Mucosa of descending colon (tissue), 3 donors: ENCODE results near the gene FBXL7. TPM values are rescaled to one million over a fixed set of nuclear protein-coding genes. Genes with fewer than 3 reads are reported as not detected.

Experiments
- ATAC-seq: fragments of 200-7000 bp; cut with Tn5 transposase; one replicate; pipeline ENCODE4 v1.9.1; 2020; ENCODE audit warnings: mild to moderate bottlenecking, moderate library complexity
- DNase-seq, 3 donors: peaks; one replicate each; pipeline ENCODE4 v3.0.0-alpha.2; 2020
- H3K36me3 ChIP-seq: fragments of 200-600 bp; one replicate; pipeline ENCODE4 v1.8.0; 2021; ENCODE audit warnings: low read depth, mild to moderate bottlenecking
- H3K4me1 ChIP-seq: fragments of 200-600 bp; one replicate; pipeline ENCODE4 v1.8.0; 2021; ENCODE audit warnings: low read depth, mild to moderate bottlenecking
- H3K4me3 ChIP-seq: fragments of 200-600 bp; one replicate; pipeline ENCODE4 v1.8.0; 2021; ENCODE audit warnings: mild to moderate bottlenecking
- H3K9me3 ChIP-seq: fragments of 200-600 bp; one replicate; pipeline ENCODE4 v1.8.0; 2021; ENCODE audit warnings: mild to moderate bottlenecking
- CTCF ChIP-seq: fragments of 200-600 bp; IDR thresholded peaks from one replicate; pipeline ENCODE4 v1.8.0; 2022; ENCODE audit warnings: antibody characterized with exemption, mild to moderate bottlenecking
- intact Hi-C, 2 donors: fragments of 100-400 bp; cut with DNase I in 1 of 2; cut with micrococcal nuclease in 1 of 2; formaldehyde crosslinking; loops; one replicate each; pipeline versions ENCODE4 v1.11.0 to v1.11.1; 2022; cut with DNase I, micrococcal nuclease
- total RNA-seq, 3 donors: library from RNA; stranded (reverse); fragmentation: NEBNext Ultra II Directional in 2 of 3; extraction: Animal tissue kit (Norgen Biotek cat#: 25700) in 2 of 3; gene quantifications; one replicate each; pipeline versions ENCODE4 v1.2.1 to v1.2.4, GENCODE V29; 2021 to 2023
- donor health status: DM: no; HTN: no; CAD: no; lungs with moderate emphysema.
- donor health status: DM: no; HTN: no; CAD: no.
- donor health status: DM: no; HTN: yes; CAD: no.

FBXL7 gene
- total RNA-seq, 3 donors from 2014 or later, result 1.6 to 21.4 (median 3.4) TPM

GRCh38 chr5:15526413-15526812 is 26.4 kb downstream of the FBXL7 start:
- TF ChIP-seq CTCF, result no peak
- ATAC-seq (no peak), DNase-seq (no peak)
- intact Hi-C loops, result no loop called here
- Histone ChIP-seq H3K36me3 (no peaks in the 10 kb centered on the region), H3K9me3 (no peaks in the 10 kb centered on the region), H3K4me1 (no peaks in the 10 kb centered on the region), H3K4me3 (no peak overlapping the region)

GRCh38 chr5:15528476-15528875 is 28.5 kb downstream of the FBXL7 start:
- Histone ChIP-seq H3K4me1 (no peaks in the 10 kb centered on the region), H3K36me3 (no peaks in the 10 kb centered on the region), H3K9me3 (no peaks in the 10 kb centered on the region), H3K4me3 (no peak overlapping the region)
- no peak for TF ChIP-seq CTCF
- no peak for ATAC-seq
- no peak for DNase-seq
- intact Hi-C loops, result no loop called here

GRCh38 chr5:15529013-15529412 is 29.0 kb downstream of the FBXL7 start:
- Histone ChIP-seq H3K9me3 (no peaks in the 10 kb centered on the region), H3K4me3 (no peak overlapping the region), H3K36me3 (no peaks in the 10 kb centered on the region), H3K4me1 (no peaks in the 10 kb centered on the region)
- DNase-seq (no peak), ATAC-seq (no peak)
- intact Hi-C loops, result no loop called here
- no peak for TF ChIP-seq CTCF

GRCh38 chr5:15529821-15530220 is 29.8 kb downstream of the FBXL7 start:
- intact Hi-C loops, result no loop called here
- Histone ChIP-seq H3K36me3 (no peaks in the 10 kb centered on the region), H3K4me3 (no peak overlapping the region), H3K9me3 (no peaks in the 10 kb centered on the region), H3K4me1 (no peaks in the 10 kb centered on the region)
- ATAC-seq, result no peak
- no peak for DNase-seq
- TF ChIP-seq CTCF, result no peak

GRCh38 chr5:15533129-15533893 is 33.3 kb downstream of the FBXL7 start:
- ATAC-seq (peak; percentile 49), DNase-seq (no peak)
- Histone ChIP-seq H3K36me3 (no peaks in the 10 kb centered on the region), H3K4me3 (no peak overlapping the region), H3K4me1 (no peaks in the 10 kb centered on the region), H3K9me3 (no peaks in the 10 kb centered on the region)
- no peak for TF ChIP-seq CTCF
- intact Hi-C loops, result no loop called here
